Measurements from ENCODE around the gene TNRC6B. TPM values are rescaled to one million over a fixed set of nuclear protein-coding genes. Genes with fewer than 3 reads are reported as not detected.
"Not testable (repeated sequence)": the region's sequence is repeated elsewhere in the genome, so short reads cannot be mapped to it uniquely, and the experiment has no call there.

The TNRC6B gene
- total RNA-seq, 4 donors from 2014 or later: 41.8 to 50.9 (median 47.8) TPM

DNA sequence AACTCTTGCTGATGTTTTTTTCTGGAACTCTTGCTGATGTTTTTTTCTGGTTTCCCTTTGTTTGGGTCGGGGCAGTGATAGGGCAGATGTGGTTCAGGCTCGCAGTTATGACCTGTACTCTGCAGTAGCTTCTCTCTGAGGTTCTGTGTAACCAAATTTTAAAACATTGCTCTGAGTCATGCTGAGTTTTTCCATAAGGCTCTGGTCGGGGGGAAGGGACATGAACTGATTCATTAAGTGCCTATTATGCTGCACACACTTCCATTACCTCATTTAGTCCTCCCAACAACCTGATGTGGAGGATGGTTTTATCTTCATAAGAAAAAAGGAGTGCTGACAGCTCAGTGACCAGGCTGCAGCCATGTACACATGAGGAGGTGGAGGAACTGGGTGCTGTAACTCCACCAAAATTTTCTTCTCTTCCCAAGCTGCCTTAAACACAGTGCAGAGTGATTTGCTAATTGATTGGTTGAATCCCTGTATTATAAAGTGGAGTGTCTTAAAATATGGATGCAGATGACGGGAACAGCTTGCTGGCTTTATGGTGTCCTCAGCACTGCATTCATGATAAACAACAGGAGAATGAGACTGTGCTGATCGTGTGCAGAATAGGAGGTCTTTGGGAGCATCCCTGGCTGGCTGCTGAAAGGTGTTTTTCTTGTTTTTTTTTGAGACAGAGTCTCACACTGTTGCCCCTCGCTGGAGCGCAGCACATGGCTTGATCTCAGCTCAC is 19.1 kb downstream of the TNRC6B start:
- Histone ChIP-seq H3K36me3 (no peaks in the 10 kb centered on the region), H3K4me3 (no peak overlapping the region), H3K4me1 (peaks cover 0 to 45% (median 29%) of the 10 kb centered on the region in 4 donors), H3K27me3 (no peaks in the 10 kb centered on the region), H3K27ac (peak overlapping the region in 1 of 4 donors; percentile 71), H3K9me3 (no peaks in the 10 kb centered on the region)
- DNase-seq (ENCODE audit: low spot score in 2 of 2): no peak
- TF ChIP-seq EP300 (IDR thresholded peaks at IDR 0.05) (no peak), POLR2A (IDR thresholded peaks at IDR 0.05) (no peak)
- TF ChIP-seq, protein P1, sequence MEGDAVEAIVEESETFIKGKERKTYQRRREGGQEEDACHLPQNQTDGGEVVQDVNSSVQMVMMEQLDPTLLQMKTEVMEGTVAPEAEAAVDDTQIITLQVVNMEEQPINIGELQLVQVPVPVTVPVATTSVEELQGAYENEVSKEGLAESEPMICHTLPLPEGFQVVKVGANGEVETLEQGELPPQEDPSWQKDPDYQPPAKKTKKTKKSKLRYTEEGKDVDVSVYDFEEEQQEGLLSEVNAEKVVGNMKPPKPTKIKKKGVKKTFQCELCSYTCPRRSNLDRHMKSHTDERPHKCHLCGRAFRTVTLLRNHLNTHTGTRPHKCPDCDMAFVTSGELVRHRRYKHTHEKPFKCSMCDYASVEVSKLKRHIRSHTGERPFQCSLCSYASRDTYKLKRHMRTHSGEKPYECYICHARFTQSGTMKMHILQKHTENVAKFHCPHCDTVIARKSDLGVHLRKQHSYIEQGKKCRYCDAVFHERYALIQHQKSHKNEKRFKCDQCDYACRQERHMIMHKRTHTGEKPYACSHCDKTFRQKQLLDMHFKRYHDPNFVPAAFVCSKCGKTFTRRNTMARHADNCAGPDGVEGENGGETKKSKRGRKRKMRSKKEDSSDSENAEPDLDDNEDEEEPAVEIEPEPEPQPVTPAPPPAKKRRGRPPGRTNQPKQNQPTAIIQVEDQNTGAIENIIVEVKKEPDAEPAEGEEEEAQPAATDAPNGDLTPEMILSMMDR (IDR thresholded peaks at IDR 0.05): no peak
- 42 to 43% methylated on average over 7 of the region's 7 CpGs for WGBS, 2 donors

DNA sequence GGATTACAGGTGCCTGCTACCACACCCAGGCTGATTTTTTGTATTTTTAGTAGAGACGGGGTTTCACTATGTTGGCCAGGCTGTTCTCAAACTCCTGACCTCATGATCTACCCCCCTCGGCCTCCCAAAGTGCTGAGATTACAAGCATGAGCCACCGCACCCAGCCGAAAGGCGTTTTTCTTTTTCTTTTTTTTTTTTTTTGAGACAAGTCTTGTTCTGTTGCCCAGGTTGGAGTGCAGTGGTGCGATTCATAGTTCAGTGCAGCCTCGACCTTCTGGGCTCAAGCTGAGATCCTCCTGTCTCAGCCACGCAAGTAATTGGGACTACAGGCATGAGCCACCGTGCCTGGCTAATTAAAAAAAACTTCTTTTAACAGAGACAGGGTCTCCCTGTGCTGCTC is 19.7 kb downstream of the TNRC6B start:
- DNase-seq (ENCODE audit: low spot score in 2 of 2); H3K27me3 ChIP-seq; H3K4me3 ChIP-seq; H3K9me3 ChIP-seq; H3K36me3 ChIP-seq: not testable (repeated sequence)
- 50 to 51% methylated on average over 9 of the region's 9 CpGs for WGBS, 2 donors
- peaks cover 0 to 41% (median 27%) of the 10 kb centered on the region in 4 donors for H3K4me1 ChIP-seq
- peak overlapping the region in 1 of 4 donors; percentile 71 for H3K27ac ChIP-seq

DNA sequence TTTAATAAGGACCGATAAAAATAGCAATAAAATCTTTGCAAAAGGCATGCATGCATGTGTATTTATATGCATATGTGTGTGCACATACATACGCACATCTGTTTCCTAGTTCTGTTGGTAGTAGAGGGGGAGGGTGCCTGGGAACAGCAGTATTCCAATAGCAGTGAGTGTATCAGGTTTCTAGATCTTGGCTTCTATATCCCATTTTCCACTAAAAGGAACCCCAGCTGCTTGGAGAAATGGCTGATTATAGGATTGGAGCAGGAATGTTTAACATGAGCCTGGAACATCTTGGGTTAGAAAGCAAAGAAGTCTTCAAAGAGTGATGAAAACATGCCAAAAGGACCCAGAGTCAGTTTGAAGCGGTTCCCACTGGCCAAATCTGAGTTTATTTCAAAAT is 21.0 kb downstream of the TNRC6B start:
- no peak for DNase-seq (ENCODE audit: low spot score in 2 of 2)
- peaks cover 0 to 34% (median 23%) of the 10 kb centered on the region in 4 donors for H3K4me1 ChIP-seq
- no peak for TF ChIP-seq EP300 (IDR thresholded peaks at IDR 0.05)
- TF ChIP-seq POLR2A (IDR thresholded peaks at IDR 0.05): no peak
- TF ChIP-seq, protein P1 (IDR thresholded peaks at IDR 0.05): no peak
- no peaks in the 10 kb centered on the region for H3K36me3 ChIP-seq
- H3K9me3 ChIP-seq: no peaks in the 10 kb centered on the region
- 82 to 88% methylated on average over 3 of the region's 3 CpGs for WGBS, 2 donors
- H3K27me3 ChIP-seq: no peaks in the 10 kb centered on the region
- H3K27ac ChIP-seq: no peak overlapping the region
- no peak overlapping the region for H3K4me3 ChIP-seq

DNA sequence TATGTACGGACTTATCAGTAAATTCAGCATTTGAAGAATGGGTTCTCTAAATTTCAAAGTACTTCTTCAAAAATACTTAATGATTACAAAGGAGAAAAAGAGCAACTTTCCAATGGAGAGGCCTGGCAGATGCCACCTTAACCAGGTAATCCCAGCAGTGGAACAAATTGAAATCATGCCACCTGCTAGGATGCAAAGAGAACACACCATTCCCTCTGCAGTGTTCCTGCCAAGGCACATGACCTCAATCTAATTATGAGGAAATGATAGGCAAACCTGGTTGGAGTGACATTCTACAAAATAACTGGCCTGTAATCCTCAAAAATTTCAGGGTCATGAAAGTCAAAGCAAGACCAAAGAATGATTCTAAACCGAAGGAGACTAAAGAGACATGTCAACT is 21.5 kb downstream of the TNRC6B start:
- Histone ChIP-seq H3K36me3 (no peaks in the 10 kb centered on the region), H3K27ac (no peak overlapping the region), H3K9me3 (no peaks in the 10 kb centered on the region), H3K4me3 (no peak overlapping the region), H3K27me3 (no peaks in the 10 kb centered on the region), H3K4me1 (peaks cover 0 to 34% (median 26%) of the 10 kb centered on the region in 4 donors)
- TF ChIP-seq POLR2A (IDR thresholded peaks at IDR 0.05): no peak
- TF ChIP-seq, protein P1 (IDR thresholded peaks at IDR 0.05): no peak
- TF ChIP-seq EP300 (IDR thresholded peaks at IDR 0.05): no peak
- DNase-seq (ENCODE audit: low spot score in 2 of 2): no peak
- WGBS, 2 donors: 87 to 89% methylated on average over 2 of the region's 2 CpGs

DNA sequence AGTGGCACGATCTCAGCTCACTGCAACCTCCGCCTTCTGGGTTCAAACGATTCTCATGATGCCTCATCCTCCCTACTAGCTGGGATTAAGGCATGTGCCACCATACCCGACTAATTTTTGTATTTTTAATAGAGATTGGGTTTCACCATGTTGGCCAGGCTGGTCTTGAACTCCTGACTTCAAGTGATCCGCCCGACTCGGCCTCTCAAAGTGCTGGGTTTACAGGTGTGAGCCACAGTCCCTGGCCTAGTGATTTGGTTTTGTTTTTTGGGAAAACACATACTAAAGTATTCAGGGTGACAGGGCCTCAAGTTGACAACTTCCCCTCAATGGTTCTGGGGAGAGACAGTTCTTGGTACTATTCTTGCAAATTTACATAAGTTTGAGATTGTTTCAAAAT is 22.1 kb downstream of the TNRC6B start:
- H3K27me3 ChIP-seq: no peaks in the 10 kb centered on the region
- DNase-seq (ENCODE audit: low spot score in 2 of 2): no peak
- no peak overlapping the region for H3K4me3 ChIP-seq
- H3K9me3 ChIP-seq: no peaks in the 10 kb centered on the region
- WGBS, 2 donors: 91 to 93% methylated on average over 7 of the region's 7 CpGs
- peaks cover 0 to 33% (median 31%) of the 10 kb centered on the region in 4 donors for H3K4me1 ChIP-seq
- H3K27ac ChIP-seq: no peak overlapping the region
- TF ChIP-seq, protein P1 (IDR thresholded peaks at IDR 0.05): no peak
- no peak for TF ChIP-seq EP300 (IDR thresholded peaks at IDR 0.05)
- TF ChIP-seq POLR2A (IDR thresholded peaks at IDR 0.05): no peak
- no peaks in the 10 kb centered on the region for H3K36me3 ChIP-seq

All from tibial nerve (tissue), 4 donors.